GM21515 (cell line): ENCODE data around the gene PPM1K.
"Not testable (repeated sequence)": the region's sequence is repeated elsewhere in the genome, so short reads cannot be mapped to it uniquely, and the experiment has no call there.

Experiments
- ATAC-seq: cut with Tn5 transposase; IDR thresholded peaks from one replicate; pipeline ENCODE4 v1.9.1; 2021; ENCODE audit not compliant: unreplicated experiment

The PPM1K gene

DNA sequence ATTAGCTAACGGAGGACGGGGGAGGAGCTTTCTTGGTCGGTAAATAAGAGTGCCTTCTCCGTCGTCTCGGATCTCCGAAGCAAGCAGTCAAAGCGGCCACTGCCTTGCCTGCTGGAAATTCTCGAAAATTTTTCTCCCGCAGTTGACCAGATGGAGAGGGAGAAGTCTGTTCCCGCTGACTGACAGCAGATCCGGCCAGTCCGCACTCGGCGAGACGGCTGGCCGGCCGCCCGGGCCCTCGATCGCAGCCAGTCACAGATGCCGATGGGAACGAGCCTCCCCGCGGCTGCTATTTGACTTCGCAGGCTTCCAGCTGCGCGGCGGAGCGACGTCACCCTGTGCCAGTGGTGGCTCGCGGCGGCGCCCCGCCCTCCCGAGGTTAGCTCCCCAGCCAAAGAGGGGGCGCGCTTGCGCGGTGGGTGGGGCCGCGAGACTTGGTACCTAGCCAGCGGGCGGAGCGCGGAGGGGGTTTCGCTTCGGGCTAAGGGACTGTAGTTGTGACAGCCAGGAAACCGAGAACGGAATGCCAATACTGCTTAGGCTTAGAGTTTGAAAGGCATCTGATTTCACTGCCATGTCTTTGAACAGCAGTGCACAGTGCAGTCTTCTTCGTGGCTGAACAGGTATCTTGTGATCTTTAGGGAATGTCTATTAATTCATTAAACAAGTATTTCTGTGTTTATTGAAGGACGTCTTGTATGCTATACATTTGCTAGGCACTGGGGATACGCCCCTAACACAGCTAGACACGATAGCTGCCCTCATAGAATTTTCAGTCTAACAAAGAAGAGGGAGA lies at the start of gene PPM1K:
Gene PPM1K (minus strand): TSS at position 123 of the 796 bp plus-strand sequence. CDS start 5,978 bp downstream, outside the sequence.
- ATAC-seq = peak; percentile 86

DNA sequence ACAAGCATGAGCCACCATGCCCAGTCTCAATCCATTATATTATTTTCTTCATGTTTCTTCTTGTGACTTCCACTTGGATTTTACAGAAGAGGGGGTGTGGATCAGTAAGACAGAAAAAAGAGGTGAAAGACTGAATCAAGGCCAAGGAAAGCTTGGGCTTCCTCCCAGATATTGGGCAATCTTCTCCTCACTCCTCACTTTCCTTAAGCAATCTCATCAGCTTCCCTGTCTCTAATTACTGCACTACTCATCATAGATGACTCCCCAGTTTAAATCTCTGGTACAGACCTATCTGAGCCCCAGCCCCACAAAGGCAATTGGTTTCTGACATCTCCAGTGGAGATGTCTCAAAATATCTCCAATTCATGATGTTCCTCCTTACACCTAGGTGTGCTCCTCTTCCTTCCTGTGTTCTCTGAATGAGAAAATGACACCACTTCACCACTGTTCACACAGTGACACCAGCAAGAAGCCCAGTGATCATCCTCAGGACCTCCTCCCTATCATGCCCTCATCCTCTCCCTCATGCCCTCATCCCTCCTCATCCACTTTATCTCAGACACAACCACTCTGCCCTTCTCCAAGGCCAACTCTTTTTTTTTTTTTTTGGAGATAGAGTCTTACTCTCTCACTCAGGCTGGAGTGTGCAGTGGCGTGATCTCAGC lies 49.5 kb upstream of the PPM1K start:
- no peak for ATAC-seq

DNA sequence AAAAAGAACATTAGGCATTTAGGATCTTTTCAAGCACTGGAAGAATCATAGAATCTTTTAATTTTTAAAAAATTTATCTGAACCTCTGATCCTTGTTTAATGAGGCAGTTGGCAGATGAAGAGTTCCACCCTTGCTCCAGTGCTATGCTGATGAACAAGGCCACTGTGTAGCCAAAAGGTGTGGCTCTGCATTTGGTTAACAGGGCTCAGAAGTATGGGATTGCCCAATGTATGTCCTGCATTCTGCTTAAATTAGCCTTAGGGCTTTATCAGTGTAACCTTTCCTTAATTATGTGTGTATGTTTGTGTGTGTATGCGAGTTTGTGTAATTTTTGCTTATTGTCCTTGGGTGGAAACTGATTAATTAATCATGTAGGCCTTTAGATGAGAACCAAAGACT lies 43.3 kb upstream of the PPM1K start:
- no peak for ATAC-seq

DNA sequence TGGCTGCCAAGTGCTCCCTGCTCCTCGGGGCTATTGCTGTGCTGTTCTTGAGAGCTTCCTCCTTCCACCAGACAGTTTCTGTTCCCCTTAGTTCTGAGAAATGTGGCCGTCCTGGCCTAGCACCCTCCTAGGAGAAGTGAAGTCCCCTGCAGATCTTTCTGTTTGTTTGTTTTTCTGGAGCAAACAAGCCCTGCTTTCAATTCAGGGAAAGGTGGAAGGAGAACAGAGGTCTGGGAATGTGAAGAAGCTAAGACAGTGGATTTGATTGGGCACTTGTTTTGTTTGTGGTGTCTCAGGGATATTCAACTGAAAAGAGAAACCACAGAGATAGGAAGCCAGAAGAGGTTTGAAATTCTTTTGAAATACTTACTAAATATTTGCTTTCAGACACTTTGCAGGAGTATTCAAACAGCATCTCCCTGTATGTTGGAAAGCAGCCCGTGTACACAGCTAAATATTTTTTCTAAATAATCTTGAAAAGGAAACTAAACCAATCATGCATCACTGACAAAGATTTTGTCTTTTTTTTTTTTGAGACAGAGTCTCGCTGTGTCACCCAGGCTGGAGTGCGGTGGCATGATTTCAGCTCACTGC lies 36.5 kb upstream of the PPM1K start:
- ATAC-seq = peak; percentile 99

DNA sequence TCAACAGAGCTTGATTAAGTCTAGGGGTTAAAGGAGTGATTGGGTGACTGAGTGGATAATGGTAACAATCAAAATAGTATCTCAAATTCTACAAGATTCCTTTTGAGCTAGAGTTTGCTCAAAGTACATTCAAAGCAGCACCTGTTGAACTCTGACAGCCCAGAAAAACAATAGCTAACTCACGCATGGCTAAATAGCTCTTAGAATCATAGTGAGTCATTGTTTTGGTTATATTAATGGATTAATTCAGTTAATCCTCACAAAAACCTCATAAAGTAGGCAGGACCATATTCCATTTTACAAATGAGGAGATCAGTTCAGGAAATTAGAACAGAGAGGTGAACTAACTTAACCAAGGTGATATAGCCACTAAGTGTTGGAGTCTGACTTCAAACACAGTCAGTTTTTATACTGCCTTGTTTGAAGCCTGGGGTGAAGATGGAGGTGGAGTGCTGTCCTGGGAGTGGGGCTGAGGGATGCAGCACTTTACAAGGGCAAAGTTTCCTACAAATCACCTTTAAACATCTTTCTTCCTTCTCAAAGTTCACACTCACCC lies 35.9 kb upstream of the PPM1K start:
- peak; percentile 52 for ATAC-seq

DNA sequence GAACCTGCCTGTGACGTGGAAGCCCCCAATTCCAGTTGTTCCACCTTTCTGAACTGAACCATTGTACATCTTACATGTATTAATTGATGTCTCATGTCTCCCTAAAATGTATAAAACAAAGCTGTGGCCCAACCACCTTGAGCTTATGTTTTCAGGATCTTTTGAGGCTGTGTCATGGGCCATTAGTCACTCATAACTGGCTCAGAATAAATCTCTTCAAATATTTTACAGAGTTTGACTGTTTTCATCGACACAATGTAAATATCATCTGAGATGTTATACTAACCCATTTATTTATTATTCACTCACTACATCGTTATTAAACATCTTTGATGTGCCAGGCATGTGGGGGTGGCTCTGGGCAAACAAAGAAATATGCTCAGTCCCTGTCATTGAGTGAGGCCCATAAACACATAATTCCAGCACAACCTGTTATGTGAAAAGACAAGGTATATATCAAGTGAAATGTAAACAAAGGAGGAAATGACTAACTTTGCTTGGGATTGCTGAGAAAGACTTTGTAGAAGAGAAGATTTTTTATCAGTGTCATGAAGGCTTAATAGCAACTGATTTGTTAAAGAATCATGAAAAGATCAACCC lies 34.5 kb upstream of the PPM1K start:
- no peak for ATAC-seq

DNA sequence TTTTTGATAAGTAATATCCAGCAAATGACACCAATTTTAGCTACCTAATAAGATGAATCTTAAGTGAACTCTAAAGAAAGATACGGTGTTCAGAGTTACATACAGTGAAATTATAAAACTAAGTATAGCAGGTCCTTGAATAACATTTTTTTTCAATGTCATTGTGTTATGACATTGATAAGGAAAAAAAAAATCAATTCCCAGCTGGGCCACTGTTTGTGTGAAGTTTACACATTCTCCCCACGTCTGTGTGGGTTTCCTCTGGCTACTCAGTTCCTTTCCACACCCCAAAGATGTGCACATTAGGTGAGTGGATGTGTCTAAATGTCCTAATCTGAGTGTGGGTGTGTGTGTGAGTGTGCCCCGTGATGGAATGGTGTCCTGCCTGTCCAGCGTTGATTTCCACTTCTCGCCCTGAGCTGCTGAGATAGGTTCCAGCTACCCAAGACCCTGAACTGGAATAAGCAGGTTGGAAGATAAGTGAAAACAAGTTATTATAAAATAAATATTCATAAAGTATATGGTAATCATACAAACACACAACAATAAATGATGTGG lies 31.2 kb upstream of the PPM1K start:
- no peak for ATAC-seq

DNA sequence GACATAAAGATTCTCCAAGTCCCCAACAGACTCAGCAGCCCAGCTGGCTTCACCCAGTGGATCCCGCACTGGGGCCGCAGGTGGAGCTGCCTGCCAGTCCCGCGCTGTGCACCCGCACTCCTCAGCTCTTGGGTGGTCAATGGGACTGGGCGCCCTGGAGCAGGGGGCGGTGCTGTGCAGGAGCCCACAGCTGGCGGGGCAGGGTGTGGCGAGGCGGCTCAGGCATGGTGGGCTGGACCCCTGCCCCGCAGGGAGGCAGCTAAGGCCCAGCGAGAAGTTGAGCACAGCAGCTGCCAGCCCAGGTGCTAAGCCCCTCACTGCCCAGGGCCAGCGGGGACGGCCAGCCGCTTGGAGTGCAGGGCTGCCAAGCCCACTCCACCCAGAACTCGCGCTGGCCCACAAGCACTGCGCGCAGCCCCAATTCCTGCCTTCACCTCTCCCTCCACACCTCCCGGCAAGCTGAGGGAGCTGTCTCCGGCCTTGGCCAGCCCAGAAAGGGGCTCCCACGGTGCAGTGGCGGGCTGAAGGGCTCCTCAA lies 28.8 kb upstream of the PPM1K start:
- ATAC-seq = not testable (repeated sequence)

DNA sequence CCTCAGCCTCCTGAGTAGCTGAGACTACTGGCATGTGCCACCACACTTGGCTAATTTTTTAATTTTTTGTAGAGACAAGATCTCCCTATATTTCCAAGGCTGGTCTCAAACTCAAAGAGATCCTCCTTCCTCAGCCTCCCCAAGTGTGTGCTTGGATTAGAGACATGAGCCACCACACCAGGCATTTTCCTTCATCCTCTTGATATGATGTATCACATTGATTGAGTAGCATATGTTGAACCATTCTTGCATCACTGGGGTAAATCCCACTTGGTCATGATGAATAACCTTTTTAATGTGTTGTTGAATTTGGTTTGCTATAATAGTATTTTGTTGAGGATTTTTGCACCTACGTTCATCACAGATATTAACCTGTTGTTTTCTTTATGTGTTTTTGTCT lies 24.2 kb upstream of the PPM1K start:
- no peak for ATAC-seq

DNA sequence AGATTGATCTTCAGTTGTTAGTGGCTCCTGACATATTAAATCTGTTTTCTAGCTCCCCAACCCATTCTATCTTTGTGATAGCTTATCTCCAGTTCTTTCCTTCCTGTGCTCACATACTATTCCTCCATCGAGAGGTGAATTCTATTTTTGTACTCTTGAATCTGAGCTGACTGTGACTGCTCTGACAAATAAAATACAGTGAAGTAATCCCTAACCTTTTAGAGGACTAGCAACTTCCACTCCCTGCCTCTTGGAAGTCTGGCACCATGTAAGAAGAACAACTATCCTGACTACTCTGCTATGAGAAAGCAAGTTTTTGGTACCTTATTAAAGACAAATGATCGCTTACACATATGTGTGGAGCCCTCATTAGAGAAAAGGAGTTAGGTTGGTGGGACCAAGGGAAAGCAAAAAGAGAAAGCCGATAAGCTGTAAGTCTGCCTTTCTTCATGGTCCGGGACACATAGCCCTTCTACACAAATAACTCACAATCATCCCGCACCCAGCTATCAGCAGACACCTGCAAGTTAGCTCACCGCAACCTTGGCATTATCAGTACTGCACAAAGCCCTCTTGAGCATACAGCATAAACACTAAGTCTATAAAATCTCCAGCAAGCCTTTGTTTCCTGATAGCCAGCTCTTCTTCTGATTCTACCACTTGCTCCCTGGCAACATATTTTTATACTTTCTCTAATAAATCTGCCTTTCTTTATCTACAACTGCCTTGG lies 13.5 kb upstream of the PPM1K start:
- ATAC-seq = no peak

DNA sequence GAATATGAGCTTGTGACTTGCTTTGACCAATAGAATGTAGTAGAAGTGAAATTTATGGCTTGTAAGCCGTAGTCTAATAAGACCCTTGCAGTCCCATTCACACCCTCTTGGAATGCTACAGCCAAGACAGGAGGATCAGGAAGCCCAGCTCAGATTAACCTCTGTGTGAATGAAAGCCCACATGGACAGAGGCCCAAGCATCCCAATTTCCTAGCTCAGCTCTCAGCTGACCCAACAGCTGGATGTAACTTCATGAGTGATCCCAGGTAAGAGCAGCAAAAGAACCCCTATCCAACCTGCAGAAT lies 12.8 kb upstream of the PPM1K start:
- no peak for ATAC-seq

DNA sequence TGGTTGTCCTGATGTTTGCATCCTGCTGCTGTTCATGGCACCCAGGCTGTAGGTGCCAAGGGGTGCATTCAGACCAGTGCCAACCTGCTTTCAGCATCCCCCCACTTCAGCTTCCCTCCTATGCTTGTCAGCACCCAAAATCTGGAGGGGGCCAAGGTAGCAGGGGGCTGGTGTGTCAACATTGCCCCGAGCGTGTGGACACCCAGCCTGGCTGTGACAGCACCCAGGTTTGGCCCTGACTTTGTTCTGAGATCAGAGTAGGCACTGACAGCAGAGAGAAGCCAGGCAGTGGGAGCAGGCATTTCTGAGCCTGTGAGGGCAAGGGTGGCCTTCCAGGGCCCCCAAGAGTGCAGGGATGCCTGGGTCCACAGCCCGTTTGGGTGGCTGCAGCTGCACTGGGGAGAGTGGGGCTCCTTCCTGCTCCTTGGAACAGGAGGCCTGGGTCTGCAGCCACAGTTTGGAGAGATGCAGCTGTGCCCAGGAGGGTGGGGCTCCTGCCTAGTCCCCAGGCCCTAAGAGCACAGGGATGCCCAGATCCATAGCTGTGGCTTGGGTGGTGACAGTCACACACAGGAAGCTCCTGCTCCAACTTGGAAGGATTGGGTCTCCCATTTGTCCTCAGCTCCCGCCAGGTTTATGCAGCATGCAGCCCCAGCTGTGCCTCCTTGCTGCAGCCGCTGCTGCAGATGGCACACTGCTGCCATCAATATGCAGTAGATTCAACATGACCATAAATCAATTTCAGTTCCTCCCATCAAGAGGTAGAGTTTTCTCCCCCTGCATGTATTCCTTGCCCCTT lies 12.3 kb upstream of the PPM1K start:
- ATAC-seq = no peak

DNA sequence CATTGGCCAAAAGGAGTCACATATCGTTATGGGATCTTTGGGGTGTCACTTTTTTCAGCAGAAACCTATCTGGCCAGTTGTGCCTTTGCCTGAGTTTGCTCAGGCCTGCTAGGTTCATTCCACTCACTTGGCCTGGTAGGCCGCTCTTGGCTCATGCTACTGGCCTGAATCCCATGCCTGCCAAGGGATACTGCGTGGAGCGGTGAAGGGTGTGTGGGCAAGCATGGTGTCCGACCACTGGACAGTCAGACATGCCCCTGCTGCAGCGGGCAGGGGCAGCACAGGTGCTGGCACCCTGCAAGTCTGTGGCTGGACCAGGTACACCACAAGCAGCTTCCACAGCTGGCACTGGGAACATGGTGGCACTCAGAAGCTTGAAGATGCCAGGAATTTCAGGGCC lies 11.3 kb upstream of the PPM1K start:
- ATAC-seq = no peak

DNA sequence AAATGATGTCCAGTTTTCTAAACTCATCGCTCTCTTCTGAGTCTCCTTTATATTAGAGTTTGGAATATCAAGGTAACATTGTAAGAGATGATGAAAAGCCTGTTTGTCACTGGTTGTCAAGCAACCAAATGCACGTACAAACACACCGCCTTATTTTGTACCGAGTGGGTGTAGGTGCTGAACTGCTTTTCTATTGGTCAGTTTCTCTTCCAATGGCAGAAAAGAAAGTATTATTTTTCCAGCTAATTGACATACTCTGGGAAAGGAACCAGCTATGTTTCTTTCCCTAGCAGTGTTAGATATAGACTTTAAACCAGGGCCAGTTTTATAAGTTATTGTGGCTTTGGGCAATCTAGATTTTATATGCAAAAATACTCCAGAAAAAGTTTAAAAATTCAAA lies 6.6 kb upstream of the PPM1K start:
- ATAC-seq = no peak

DNA sequence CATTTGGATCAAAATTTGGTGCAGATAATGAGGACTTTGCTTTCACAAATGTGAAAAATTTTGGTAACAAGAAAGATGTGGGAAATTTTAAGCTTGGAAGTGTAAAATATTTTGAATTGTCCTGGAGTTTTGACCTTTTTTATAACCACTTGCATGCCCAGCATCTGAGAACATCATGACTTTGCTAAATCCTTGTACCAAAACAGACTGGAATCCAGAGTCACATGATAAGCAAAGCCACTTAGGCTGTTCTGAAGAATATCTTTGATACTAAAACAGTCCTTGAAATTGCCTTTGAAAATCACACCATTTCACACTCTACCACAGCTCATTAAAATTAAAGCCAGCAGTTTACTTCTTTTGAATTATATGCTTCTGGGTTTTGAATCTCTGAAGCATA lies 2.5 kb upstream of the PPM1K start:
- no peak for ATAC-seq

DNA sequence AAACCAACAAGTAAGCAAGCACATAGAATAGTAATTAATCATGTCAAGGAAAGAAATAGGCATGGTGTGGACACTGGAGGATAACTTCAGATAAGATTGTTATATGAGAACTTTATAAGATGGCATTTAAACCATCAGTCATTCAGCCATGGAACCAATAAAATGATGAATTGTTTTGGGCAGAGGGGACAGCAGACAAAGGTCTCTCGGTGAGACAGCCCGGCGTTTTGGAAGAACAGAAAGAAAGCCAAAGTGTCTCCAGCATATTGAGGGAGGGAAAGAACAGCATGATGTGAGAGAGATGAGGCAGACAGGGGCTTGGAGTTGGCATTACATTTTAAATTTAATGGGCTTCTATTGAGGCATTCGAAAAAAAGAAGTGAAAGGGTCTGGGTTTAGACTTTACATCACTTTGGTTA lies 883 bp upstream of the PPM1K start:
- no peak for ATAC-seq

DNA sequence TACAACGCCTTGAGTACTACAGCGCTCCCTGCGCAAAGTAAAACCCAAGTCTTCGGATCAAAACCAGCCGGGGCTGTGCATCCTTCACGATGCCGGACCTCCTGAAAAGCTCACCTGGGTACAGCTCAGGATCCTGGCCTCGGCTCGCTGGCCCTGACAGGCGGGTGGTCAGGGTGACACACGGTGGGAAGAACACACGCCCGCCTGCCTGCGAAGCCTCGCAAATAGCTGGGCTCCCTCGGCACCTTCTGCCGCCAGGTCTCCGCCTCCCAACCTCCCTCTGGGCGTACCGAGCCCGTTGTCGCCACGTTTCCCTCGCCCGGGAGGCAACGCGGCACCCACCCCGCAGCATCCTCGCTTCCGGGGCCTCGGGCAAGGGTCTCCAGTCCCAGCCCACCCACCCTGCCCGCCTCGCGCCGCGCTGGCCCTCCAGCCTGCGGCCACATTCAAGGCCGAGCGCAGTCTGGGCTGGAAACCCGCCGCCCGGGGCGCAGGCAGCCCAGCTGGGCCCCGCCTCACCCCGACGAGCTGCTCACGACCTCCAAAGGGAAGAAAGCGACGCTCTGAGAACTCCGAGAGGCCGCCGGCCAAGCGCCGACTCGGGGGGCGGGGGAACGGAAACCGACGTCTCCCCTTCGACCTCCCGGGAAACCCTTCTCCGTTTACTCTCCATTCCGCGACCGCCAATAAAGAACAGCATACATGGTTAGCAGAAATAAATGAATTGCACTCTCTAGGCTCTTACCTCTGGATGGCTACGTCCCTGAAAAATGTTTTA lies 511 bp downstream of the PPM1K start:
- ATAC-seq = peak; percentile 26

DNA sequence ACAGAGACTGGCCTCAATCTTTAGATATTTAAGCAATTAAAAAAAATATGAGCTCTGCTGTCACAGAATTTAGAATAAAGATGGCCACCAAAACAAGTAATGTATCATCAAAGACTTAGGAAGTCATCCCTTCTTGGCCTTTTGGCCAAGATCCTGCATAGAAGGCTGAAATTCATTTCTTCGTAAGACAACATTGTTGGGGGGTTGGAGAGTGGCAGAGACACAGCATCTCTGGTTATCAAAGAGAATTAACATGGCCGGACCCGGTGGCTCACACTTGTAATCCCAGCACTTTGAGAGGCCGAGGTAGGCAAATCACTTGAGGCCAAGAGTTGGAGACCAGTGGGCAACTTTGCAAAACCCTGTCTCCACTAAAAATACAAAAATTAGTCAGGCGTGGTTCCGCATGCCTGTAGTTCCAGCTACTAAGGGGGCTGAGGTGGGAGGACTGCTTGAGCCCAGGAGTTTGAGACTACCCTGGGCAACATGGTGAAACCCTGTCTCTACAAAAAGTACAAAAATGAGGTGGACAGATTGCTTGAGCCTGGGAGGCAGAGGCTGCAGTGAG lies 4.0 kb downstream of the PPM1K start:
- no peak for ATAC-seq
